EL (cell line): ENCODE results near the gene EPHA3.
"Not testable (repeated sequence)": the region's sequence is repeated elsewhere in the genome, so short reads cannot be mapped to it uniquely, and the experiment has no call there.

ENCODE experiments used
- DNase-seq: peaks from one replicate; pipeline ENCODE4 v3.0.0-alpha.2; 2016

Gene EPHA3

GRCh38 chr3:89289574-89290190 is 182.3 kb downstream of the EPHA3 start:
- no peak for DNase-seq

DNA sequence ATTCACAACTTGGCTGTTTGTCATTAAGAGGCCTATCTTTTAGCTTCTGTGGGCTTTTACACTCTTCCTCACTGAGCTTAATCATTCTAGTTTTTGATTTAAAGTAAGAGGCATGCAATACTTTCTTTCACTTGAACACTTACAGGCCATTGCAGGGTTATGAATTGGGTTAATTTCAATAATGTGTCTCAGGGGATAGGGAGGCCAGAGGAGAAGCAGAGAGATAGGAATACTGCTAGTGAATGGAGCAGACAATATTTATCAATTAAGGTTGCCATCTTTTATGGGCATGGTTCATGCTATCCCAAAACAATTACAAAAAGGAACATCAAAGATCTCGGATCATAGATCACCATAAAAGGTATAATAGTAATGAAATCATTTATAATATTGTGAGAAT is 189.8 kb downstream of the EPHA3 start:
- no peak for DNase-seq

DNA sequence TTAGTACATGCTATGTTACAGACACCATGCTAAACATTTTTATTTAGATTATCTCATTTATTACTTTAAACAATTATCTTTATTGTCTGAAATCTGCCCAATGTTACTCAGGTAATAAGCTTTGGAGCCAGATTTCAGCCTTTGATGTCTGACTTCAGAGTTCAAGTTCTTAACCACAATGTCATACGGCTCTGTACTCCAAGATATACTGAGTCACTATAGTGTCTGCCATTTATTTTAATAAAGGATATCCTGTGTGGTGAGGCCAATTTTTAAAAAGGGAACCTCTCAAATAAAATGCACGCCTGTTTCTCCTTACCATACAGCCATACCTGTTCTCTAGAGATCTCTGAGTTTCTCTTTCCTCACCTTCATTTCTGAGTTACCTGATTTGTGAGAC is 193.1 kb downstream of the EPHA3 start:
- no peak for DNase-seq

DNA sequence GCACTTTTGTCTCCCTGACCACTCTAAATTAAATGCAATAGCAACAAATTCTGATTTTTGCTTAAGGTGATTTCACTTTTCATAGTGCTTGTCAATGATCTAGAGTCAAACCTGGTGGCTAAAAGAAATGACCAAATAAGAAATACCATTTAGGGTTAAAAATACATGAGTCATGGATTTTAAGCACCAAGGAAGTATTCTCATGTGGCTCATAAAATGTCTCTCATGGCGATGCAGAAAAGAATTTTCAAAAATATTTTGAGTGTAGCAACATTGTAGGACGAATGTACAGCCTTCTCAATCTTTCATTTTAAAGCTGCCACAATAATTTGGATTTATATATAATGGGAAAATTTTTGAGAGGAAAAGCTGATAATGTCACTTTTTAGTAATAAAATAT is 193.6 kb downstream of the EPHA3 start:
- no peak for DNase-seq

DNA sequence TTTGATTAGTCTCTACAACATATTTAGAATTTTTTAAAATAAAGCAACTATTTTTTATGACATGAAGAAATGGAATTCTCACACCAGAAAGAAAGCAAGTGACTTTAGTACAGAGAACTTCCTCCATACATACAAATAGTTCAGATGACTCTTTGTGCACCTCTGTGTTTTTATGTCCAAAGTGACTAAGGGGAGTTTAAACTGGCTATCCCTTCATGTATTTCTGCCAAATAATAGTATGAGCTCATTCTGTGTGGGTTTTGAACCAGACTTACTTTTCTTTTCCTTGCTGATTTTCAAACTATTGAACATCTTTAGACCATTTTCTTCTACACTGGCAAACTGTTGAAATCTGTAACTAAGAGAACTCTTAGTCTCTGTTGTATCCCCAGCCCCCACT is 196.3 kb downstream of the EPHA3 start:
- DNase-seq: no peak

GRCh38 chr3:89306540-89306939 is 199.1 kb downstream of the EPHA3 start:
- no peak for DNase-seq

- DNase-seq: no peak
Measured at GRCh38 chr3:89311581-89311980, 204.2 kb downstream of the EPHA3 start.

- no peak for DNase-seq
Measured at GRCh38 chr3:89312141-89312540, 204.7 kb downstream of the EPHA3 start.

DNA sequence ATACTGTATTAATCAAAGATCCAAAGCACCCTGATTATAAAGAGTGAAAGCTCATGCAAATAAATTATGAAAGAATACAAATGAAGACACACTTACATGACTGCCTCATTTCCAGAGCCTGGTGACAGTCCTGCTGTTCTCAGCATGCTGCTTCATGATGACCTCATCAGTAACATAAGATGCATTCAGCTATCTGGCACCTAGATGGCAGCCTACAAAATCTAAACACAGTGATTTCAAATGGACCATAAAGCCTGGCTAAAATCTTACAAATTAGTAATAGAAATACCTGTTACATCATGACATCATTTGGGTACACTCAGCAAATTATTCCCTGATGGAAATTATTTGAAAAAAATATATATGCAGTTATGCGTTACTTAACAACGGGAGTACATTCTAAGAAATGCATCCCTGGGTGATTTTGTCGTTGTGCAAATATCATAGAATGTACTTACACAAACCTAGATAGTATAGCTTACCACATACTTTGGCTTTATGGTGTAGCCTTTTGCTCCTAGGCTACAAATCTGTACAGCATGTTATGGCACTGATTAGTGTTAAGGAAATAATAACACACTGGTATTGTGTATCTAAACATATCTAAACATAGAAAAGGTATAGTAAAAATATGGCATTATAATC is 207.2 kb downstream of the EPHA3 start:
- DNase-seq: no peak

DNA sequence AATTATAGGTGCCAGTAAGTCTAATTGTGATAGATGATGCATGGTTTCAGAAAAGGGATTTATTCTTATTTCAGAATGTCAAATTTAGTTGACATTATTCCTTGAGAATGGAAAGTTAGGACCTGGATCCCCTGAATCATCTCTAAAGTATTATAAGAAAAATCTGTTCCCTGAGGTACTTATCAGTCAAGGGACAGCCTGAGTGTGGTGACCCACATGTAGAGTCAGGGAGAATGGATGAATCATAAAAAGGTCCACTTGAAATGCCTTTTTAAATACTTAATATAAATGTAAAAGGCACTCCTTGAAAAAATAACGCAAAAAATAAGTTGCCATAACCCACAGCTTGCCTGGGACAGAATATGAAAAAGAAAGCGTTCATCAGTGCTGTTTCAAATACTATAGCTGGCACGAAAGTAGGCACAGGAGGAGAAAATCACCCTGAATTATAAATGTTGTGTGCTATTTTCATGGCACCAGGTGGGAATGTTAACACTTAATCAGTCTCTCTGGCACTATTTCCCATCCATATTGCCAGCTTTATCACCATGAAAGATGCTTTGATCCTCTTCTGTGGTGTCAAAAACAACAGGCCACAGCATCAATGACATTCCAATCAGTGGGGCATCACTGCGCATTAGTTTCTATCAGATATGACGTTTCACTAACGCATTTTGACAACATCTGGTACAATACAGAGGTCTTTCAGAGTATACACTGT is 208.5 kb downstream of the EPHA3 start:
- no peak for DNase-seq

GRCh38 chr3:89320186-89320585 is 212.8 kb downstream of the EPHA3 start:
- DNase-seq: no peak

GRCh38 chr3:89326997-89327396 is 219.6 kb downstream of the EPHA3 start:
- DNase-seq: no peak

- no peak for DNase-seq
Measured at GRCh38 chr3:89332386-89332785, 225.0 kb downstream of the EPHA3 start.

DNA sequence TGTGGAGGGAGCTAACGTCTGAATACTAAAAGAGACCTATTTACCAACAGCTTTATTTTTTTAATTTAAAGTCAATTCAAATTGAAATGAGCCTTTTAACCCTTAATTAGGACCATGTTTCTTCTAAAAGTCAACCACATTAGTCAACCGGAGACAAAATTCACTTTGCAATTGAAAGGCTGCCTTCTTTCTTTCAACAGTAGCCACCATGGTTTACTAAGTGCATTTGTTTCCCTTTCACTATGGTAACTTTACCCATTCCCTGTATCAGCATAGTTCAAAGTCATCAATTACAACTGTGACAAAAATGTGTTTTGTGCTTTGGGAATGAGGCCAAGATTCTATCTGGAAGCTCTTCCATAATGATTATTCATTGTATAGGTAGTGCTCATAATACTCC is 225.4 kb downstream of the EPHA3 start:
- no peak for DNase-seq

DNA sequence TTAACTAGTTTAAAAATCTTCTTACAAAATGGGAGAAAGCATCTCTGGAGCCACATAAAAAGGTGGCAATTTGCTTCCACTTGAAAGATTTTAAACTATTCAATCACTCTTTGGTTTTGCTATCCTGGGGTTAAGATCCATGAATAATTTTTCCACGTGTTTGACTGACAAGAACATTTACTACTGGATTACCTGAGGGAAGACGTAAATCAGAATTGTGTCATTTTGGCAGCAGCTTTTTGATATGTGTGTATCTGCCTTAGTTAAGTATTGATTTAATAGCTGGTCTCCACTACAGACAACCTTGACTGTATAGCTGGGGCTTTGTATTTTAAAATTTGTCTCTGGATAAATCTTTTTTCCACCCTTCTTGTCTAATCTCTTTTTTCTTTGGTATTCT is 228.3 kb downstream of the EPHA3 start:
- no peak for DNase-seq

GRCh38 chr3:89340408-89340807 is 233.0 kb downstream of the EPHA3 start:
- no peak for DNase-seq

DNA sequence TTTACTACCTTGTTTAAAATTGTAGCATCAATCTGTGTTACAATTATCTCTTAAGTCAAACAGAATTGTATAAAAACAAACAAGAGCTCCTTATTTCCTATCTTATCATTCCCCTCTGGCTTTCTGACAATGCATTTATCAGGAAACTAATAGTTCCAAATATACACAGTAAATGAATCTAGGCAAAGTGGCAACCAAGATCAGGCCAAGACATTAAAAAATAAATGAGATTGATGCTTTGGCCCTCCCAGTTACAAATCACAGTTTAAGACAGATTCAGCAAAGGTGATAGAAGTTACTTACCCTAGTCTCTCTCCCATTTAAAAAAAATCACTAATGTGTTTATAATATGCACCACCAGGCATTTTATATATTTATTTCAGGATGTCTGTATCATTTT is 236.7 kb downstream of the EPHA3 start:
- DNase-seq: no peak

- not testable (repeated sequence) for DNase-seq
Measured at GRCh38 chr3:89350935-89351334, 243.5 kb downstream of the EPHA3 start.

GRCh38 chr3:89353465-89353864 is 246.0 kb downstream of the EPHA3 start:
- DNase-seq: no peak

GRCh38 chr3:89358281-89358680 is 250.9 kb downstream of the EPHA3 start:
- no peak for DNase-seq

DNA sequence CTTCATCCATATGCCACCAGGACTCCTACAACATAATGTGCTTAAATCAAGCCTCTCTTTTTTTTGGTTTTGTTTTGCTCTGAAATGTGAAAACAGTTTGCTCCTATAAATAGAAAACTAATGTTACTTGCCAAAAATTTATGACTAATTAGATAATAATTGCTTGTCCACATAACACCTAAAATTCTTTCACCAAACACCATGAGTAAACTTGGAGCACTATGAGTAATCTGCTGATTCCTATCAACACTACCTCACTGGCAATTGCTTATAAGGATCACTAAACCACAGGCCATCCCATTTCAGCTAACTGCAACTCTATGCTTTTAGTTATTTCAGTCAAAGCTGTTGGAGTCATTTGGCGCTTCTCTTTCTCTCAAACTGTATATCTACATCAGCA is 252.7 kb downstream of the EPHA3 start:
- DNase-seq: no peak

GRCh38 chr3:89362496-89362895 is 255.1 kb downstream of the EPHA3 start:
- DNase-seq: no peak

GRCh38 chr3:89363171-89363570 is 255.8 kb downstream of the EPHA3 start:
- DNase-seq: no peak

DNA sequence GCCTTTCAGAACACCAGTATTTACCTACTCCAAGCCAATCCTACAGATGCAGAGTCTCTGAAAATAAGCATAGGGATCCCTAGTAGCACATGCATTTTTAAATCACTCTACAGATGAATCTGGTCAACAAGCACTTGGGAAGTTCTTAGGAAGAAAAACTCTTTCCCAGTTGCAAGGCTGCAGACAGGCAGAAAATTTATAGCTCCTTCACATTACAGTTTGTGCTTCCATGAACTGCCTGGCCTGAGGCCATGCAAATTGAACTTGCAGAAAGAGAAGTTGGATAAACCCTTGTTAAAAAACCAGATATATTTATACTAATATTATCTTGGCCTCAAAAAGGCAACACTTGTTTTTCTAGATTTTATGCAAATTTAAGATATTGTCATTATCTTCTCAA is 256.9 kb downstream of the EPHA3 start:
- no peak for DNase-seq

- no peak for DNase-seq
Measured at GRCh38 chr3:89367166-89367565, 259.7 kb downstream of the EPHA3 start.
